ENCODE results near the gene UBE2N.

UBE2N gene, protein sequence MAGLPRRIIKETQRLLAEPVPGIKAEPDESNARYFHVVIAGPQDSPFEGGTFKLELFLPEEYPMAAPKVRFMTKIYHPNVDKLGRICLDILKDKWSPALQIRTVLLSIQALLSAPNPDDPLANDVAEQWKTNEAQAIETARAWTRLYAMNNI

DNA sequence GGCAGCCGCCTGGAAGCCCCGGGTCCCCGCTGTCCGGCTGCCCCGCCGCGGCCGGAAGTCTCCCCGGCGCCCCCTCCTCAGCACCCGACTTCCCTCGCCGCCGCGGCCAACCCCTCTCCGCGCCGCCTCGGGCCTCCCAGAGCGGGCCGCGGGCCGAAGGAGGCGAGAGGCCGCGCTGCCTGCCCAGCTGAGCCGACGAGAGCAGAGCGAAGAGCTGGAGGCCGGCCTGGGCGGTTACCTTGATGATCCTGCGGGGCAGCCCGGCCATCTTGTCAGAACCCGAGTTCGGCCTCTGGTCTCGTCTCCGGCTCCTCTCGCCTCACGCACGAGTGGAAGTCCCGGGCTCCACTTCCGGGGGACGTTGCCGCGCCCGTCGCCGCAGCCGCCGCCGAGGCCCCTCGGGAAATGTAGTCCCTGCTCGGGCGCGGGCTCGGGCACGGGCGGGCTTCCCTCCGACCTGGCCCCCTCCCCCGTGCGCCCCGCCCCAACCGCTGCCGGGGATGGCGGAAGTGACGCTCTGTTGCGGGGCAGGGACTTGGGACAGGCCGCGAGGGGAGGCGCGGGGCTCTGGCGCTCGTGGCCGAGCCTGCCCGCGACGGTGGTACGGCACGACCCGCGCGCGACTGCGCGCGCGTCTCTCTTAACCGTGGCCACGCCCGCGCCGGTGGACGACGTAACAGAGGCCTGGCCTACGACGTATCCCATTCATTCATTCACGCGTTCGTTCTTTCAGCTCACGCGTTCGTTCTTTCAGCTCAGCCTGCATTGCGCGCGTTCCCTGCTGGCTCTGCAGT lies at the start of gene UBE2N:
UBE2N (minus strand) TSS at position 331 of the 794 bp plus-strand sequence; CDS start at position 268, 63 bp downstream.
- DNase-seq, result peak; percentile 94

DNA sequence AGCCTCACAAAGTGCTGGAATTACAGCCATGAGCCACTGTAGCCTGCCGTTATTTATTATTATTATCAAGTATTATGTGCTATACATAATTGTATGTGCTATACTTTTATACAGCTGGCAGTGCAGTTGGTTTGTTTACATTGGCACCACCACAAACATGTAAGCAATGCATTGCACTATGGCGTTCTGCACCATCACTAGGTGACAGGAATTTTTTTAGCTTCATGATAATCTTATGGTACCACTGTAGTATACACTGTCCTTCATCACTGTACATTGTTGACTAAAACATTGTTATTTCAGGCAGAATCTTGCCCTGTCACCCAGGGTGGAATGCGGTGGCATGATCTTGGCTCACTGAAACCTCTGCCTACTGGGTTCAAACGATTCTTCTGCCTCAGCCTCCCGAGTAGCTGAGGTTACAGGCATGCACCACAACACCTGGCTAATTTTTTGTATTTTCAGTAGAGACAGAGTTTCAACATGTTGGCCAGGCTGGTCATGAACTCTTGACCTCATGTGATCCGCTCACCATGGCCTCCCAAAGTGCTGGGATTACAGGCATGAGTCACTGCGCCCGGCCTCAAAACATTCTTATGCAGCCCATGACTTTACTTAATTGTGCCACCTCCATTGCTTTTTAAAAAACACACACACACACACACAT lies 42.7 kb upstream of the UBE2N start:
- no peak for DNase-seq

DNA sequence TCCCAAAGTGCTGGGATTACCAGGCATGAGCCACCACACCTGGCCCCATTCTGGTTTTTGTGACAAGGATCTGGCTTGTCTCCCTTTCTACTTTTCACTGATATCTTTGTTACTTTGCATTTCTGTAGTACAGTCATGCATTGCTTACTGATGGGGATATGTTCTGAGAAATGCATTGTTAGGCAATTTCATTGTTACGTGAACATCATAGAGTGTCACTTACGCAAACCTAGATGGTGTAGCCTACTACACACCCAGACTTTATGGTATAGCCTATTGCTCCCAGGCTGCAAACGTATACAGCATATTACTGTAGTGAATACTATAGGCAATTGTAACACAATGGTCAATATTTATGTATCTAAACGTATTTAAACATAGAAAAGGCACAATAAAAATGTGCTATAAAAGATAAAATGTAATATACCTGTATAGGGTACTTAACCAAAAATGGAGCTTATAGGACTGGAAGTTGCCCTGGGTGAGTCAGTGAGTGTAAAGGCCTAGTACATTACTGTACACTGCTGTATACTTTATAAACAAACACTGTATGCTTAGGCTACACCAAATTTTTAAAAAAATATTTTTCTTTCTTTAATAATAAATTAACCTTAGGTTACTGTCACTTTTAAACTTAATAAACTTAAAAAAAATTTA lies 41.5 kb upstream of the UBE2N start:
- DNase-seq, result no peak

DNA sequence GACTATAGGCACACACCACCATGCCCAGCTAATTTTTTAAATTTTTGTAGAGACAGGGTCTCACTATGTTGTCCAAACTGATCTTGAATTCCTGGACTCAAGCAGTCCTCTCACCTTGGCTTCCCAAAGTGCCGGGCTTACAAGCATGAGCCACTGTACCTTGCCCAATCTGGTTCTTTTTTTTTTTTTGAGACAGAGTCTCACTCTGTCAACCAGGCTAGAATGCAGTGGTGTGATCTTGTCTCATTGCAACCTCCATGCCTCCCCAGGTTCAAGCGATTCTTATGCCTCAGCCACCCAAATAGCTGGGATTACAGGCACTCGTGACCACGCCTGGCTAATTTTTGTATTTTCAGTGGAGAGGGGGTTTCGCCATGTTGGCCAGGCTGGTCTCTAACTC lies 41.0 kb upstream of the UBE2N start:
- DNase-seq, result no peak

DNA sequence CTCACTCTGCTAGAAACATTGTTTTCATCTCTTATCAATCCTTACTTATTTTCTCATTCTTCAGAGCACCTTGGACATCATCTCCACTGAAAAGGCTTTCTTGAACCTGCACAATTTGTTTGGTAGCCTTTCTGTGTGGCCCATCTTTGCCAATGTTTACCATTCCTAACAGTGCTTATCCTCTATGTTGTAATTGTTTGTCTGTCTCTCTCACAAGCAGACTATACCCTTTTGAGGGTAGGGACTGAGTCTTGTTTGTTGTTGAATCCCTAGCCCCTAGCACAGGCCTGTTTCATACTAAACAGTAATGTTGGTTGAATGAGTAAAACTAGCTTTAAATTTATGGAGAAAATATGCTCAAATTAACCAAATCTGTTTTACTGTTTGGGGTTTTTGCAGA lies 34.8 kb upstream of the UBE2N start:
- DNase-seq, result no peak

DNA sequence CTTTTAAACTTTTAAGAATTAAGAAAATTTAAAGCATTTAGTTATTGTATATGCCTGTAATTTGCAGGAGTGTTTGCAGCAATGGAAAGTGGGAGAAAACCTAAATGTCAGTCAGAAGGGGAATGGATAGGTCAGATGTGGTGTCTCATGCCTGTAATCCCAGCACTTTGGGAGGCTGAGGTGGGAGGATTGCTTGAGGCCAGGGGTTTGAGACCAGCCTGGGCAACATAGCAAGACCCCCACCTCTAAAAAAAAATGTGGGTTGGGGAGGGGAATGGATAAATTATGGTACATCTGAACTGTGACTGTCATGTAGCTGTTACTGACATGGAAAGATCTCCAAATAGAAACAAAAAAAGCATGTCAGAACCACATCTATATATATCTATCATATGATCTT lies 27.6 kb upstream of the UBE2N start:
- no peak for DNase-seq

DNA sequence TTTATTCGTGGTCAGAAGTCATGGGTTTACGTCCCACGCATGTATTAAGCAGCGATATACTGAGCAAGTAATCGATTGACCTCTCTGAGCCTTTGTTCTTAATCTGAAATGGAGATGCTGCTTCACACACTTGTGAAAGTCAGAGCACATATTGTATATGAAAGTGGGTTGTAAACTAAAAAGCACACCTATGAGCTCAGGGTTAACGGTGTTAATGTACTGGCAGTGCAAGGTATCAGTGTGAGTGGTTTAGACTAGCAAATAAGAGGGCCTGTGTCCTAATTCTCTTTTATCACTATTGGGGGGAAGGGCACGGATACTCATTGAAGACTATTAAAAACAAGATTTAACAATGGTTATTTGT lies 26.2 kb upstream of the UBE2N start:
- no peak for DNase-seq

DNA sequence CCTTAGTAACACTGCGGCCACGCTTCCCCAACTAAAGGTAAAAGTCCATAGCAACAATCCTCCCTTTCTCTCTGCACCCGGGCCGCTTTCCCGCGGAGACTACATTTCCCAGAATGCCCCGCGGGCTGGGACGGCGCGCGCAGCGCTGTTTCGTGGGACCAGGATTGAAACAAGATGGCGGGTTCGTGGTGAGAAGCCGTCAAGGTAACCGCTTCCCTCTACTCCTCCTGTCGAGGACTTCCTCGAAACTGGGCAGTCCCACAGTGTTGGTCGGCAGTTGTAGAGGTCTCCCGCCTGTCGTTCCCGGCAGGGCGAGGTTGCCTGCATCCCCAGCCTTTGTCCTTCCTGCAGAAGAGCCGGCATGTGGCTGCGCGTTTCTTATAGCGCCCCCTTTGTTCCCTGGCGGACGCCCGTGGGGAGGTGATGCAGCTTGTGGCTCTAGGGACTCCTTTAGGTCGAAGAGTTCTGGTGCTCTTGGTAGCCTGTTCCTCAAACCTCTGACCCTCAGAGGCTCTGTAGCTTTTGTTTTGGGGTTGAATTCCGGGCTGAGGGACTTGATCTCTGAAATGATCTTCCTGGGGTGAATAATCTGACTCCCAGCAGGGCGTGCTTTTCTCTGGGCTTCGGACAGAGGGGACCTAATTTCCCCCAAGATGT lies 25.7 kb upstream of the UBE2N start, which contains the start of gene MRPL42:
MRPL42 (plus strand) TSS at position 164 of the 657 bp plus-strand sequence. CDS start 1,772 bp downstream, outside the sequence.
- DNase-seq, result peak; percentile 82

DNA sequence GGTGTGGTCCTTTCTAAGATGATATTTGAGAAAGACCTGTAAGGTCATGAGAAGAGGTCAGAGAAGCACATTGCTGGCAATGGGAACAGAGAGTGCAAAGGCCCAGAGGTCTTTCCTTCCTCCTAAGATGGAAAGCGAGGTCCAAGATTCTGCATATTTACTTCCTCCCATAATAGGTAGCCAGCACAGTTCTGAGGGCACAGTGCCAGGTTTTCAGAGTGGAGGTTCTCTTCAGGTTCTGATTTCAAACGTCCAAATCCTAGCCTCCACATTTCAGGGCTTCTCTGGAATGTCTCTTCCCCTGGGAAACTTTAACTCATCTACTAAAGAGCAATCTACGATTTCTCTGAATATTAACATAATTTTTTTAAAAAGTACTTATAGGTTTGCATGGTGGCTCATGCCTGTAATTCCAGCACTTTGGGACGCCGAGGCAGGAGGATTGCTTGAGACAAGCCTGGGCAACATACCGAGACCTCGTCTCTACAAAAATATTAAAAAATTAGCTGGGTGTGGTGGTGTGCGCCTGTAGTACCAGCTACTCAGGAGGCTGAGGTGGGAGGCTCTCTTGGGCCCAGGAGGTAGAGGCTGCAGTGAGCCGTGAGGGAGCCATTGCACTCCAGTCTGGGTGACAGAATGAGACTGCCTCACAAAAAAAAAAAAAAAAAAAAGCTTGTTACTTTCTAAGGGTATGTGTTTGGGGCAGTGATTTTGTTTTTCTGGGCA lies 25.0 kb upstream of the UBE2N start:
- DNase-seq, result no peak

DNA sequence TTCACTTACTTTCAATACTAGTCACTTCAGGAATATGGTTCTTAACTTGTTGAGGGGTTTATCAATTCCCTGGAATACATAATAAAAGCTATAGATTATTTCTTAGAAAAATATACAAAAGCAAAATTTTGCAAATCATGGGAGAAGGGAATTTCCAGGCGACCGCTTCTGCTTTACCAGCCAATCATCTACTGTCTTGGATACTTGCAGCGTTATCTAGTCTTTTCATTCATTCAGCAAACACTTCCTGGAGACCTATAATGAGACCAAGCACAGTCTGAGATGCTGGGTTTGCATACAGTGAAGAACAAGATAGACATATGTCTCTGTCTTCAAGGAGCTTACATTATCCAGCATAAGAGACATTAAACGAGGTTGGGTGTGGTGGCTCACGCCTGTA lies 24.1 kb upstream of the UBE2N start:
- no peak for DNase-seq

DNA sequence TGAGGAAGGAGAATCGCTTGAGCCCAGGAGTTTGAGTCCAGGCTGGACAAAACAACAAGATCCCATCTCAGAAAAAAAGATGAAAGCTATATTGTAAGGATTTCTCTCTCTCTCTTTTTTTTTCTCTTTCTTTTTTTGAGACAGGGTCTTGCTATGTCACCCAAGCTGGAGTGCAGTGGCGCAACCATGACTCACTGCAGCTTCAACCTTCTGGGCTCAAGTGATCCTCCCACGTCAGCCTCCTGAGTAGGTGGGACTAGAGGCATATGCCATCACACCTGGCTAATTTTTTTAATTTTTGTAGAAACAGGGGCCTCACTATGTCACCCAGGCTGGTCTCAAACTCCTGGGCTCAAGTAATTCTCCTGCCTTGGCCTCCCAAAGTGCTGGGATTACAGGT lies 19.8 kb upstream of the UBE2N start:
- no peak for DNase-seq

DNA sequence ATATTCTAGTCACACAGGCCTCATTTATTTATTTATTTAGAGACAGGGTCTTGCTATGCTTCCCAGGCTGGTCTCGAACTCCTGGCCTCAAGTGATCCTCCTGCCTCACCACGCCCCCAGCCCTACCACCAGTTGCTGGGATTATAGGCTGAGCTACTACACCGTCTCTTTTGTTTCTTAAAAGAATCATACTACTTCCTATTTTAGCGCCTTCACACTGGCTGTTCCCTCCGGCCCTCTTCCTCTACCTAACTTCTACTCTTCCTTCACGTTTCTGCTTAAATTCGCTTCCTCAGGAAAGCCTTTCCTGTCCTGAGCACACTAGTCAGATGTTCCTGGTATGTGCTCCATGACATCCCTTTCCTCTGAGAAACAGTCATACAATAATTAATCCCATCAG lies 19.2 kb upstream of the UBE2N start:
- no peak for DNase-seq

DNA sequence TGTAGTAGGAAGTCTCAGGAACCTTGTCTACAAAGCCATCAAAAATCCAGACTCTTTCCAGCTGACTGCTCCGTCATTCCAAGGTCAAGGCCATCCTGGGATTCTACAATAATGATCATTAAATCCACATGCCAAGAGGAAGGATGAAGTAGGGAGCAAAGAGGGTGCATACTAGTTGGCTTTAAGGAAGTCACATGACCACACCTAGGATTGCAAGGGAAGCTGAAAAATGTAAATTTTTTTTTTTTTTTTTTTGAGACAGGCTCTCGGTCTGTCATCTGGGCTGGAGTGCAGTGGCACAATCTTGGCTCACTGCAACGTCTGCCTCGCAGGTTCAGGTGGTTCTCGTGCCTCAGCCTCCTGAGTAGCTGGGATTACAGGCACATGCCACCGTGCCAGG lies 18.3 kb upstream of the UBE2N start:
- DNase-seq, result no peak

DNA sequence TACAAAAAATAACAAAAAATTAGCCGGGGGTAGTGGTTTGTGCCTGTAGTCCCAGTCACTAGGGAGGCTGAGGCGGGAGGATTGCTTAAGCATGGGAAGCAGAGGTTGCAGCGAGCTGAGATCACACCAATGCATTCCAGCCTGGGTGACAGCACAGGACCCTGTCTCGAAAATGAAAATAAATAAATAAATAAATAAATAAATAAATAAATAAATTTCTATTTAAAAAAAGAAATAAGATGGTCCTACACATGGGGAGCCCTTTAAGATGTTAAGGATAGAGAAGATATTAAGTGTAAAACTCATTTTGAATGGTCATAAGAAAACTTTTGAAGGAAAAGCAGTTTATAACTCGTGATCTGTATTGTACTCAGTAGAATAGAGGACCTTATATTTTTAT lies 17.4 kb upstream of the UBE2N start:
- no peak for DNase-seq

DNA sequence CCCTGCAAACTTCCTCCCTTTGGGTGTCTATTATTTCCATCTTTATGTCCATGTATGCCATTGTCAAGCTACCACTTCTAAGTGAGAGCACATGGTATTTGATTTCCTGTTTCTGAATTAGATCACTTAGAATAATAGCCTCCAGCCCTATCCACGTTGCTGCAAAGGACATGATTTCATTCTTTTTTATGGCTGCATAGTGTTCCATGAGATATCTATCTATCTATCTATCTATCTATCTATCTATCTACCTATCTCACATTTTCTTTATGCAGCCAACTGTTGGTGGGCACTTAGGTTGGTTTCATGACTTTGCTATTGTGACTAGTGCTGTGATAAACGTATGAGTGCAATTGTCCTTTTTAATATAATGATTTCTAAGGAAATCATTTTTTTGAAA lies 14.3 kb upstream of the UBE2N start:
- DNase-seq, result no peak

DNA sequence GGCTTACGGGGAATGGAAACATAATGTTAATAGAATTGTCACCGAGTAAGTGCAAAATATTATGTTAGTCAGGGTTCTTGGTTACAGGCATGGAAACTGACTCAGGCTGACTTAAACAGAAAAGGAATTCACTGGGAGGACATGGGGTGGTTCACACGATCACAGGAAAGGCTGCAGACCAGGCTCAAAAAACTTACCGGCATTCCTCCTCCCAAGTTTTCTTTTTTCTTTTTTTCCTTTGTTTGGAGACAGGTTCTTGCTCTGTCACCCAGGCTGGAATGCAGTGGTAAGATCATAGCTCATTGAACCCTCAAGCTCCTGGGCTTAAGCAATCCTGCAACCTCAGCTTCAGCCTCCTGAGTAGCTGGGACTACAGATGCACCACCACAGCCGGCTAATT lies 11.9 kb upstream of the UBE2N start:
- DNase-seq, result no peak

DNA sequence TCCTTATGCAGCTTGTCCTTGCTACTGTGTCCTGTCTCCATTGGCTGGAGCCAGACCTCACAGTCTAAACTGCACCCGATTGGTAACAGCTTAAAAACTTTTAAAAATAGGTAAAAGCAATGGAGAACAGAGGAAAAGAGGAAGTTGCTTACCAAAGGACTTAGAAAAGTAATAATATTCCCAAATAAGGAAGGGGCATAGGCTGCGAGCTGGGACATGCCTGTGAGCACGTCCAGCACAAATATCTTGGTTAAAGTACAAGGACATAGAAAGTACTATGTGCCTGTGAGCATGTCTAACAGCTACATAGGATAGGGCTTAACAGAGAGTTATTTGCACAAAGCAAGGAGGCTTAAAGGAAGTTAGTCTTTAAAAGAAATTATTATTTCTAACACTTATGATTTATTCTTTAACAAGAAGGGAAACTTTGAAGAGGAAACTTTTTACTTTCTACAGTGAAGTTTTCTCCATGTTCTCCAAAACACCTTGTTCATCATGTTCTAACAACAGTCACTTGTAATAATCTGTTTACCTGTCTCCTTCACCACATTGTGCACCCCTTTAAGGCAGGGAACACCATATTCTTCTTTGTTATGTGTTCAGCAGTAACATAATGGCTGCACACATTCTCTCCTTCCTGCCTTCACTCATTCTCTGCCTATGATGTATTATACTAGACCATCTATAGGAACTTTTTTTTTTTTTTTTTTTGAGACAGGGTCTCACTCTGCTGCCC lies 9.8 kb upstream of the UBE2N start:
- no peak for DNase-seq

DNA sequence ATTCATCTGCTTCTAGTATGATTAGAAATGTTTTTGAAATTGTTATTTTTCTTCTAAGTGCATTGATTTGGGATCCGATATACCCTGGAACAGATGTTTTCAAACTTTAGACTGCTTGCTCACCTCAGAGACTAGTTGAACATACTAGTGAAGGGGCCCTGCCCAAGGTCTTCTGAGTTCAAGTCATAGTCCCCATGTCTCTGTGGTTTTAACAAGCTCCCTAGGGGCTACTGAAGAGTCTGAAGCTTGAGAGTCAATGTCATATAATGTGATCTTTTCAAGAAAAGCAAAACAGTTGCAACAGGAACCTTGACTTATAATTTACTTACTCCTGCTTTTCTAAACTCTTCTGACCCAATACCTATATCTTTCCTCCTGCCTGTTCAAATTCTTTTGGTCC lies 7.5 kb upstream of the UBE2N start:
- DNase-seq, result no peak

DNA sequence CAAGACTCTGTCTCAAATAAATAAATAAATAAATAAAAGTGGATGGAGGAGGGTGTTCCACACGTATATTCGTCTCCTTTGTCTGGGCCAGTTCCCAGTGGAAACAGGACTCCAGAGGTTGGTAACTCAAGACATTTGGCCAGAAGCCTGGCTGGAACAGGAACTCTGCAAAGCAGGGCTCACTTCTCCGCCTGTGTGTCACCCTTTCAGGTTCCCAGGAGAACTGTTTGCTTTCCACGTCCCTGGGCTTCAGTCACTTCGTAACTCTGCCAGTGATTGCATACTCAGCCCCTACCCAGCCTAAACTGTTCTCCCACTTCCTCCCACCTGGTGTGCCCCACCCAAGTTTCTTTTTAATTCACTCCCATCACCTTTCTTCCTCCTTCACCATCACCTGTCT lies 7.0 kb upstream of the UBE2N start:
- DNase-seq, result no peak

DNA sequence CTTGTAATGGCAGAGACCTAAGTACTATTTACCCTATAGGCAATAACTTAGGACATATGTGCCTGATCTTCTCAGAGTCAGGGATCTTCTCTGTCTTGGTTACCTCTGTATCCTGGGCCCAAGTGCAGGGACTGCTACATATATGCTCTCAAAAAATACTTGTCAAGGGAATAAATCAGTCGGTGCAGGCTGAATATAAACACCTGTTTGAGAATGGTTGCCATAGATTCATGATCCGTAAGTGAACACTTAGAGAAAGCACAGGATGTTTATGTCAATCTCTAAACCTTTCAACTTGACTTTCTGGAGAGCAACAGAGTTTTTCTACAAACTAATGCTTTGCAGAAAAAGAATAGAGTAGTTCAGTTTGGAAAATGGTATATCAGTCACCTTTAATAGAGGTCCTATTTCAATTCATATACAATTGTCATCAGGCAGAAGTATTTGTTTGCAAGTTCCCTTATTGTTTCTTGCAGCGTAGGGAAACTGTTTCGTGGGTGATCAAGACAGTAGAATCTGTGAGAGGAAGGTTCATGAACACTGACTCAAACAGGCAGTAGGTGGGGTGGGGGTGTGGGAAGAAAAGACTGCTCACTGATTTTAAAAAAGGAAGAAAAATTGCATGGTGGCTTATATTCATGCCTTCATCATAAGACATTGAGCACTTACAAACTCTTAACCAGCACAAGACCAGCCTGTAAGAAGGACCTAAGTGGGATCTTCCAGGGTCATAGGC lies 6.0 kb upstream of the UBE2N start:
- no peak for DNase-seq

DNA sequence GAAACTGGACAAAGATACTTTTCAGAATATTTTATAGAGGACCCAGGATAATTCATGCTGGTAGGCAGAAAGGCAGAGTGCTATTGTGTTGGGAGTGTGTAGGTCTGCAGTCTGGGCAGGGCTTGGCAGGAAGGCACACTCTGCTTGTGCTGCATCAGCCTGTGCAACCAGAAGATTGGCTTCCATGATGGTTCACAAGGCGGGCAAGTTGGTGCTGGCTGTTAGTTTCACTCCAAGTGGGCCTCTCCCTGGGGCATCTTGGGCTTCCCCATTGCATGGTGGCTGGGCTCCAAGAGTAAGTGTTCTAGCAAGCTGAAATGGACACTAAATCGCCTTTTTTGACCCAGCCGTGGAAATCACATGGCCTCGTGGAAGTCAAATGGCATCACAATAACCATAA lies 1.8 kb upstream of the UBE2N start:
- DNase-seq, result no peak

Data from GDM1 (cell line).